Caki2 (cell line): ENCODE data around the gene EIF2AK2. TPM values are rescaled to one million over a fixed set of nuclear protein-coding genes. Genes with fewer than 3 reads are reported as not detected.

Source experiments
- DNase-seq: peaks from one replicate; pipeline ENCODE4 v3.0.0-alpha.2; 2015; ENCODE audit warnings: low read depth
- in situ Hi-C: cut with HindIII; loops from 2 replicates; pipeline ENCODE4 v1.10.0; 2016; ENCODE audit warnings: low sequenced_read_pairs, low pct_unique_long_range_greater_than_20kb, mixed read lengths
- total RNA-seq: library from RNA; depleted of rRNA; stranded (reverse); fragments of >200 nt; shearing (Covaris generic); gene quantifications from 2 replicates; pipeline ENCODE4 v1.2.3, GENCODE V29; 2014; ENCODE audit warnings: low replicate concordance

Gene EIF2AK2
- total RNA-seq, 1 experiment from 2014 or later: 17.0 TPM

DNA sequence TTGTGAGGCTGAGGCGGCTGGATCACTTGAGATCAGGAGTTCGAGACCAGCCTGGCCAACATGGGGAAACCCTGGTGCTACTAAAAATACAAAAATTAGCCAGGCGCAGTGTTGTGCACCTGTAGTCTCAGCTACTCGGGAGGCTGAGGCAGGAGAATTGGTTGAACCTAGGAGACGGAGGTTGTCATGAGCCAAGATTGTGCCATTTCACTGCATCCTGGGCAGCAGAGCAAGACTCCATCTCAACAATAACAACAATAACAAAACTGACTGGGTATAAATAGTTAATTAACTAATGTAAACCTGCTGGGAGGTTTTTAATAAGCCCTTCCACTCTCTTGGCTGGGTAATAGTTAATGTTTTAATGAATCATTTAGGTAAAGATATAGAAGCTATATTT lies 23.9 kb upstream of the EIF2AK2 start:
- in situ Hi-C loops: no loop called here
- no peak for DNase-seq

DNA sequence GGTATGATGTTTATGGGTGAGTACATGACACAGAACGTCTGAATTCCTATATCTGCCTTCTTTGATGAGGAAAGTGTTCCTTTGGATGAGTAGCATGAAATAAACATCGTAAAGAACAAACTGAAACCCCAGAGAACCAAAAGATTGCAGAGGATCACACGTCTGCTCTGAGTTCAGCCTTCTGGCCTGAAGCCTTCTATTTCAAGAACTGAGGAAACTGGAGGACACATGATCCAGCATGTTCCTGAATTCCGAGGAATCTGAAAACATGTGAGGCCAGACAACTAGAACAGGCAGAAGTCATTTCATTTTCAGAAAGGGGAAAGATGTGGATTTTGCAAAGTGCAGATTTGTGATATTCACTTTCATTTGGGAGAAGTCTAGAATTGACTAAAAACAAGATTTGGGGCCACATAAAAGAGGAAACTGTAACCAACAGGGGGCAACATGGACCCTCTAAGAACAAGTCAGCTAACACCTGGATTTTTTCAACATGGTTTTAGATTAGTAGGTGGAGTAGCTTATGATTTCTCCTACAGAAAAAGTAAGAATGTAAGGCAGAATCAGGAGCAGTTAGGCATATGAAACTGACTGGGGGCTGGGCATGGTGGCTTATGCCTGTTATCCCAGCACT lies 23.3 kb upstream of the EIF2AK2 start:
- no peak for DNase-seq
- in situ Hi-C loops: no loop called here

- DNase-seq: no peak
- in situ Hi-C loops: no loop called here
These were observed 17.0 kb upstream of the EIF2AK2 start for GRCh38 chr2:37173741-37174140.

DNA sequence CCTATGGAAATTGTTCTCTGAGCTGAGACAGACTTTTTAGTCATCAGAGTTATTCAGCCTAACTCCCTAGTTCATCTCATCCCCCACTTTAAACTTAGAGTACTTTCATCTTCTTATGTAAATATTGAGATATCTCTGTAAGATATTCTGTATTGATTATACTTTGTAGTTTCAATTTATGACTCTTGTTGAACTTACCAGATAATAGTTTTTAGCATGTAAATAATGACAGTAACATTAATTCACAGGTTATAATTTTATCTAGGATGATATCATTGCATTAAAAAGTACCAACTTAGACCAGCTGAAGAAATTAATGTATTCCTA lies 14.8 kb upstream of the EIF2AK2 start:
- in situ Hi-C loops: no loop called here
- no peak for DNase-seq

GRCh38 chr2:37168217-37168981 lies 11.6 kb upstream of the EIF2AK2 start:
- peak; percentile 14 for DNase-seq
- in situ Hi-C loops: no loop called here

- DNase-seq: no peak
These were observed 10.9 kb upstream of the EIF2AK2 start for GRCh38 chr2:37167636-37168180.

DNA sequence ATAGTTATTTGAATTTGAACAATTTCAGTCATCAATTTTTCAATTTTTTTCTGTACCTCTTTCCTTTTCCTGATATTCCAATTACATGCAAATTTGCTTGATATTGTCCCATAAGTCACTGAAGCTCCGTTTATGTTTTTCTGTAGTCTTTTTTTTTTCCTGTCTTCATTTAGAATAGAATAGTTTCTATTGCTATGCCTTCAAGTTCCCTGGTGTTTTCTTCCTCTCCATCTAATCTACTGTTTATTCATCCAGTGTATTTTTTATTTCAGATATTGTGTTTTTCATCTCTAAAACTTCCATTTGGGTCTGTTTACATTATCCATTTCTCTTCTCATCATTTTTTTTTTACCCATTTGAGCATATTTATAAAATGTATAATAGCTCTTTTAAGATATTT lies 8.0 kb upstream of the EIF2AK2 start:
- in situ Hi-C loops: no loop called here
- DNase-seq: no peak

More at GRCh38 chr2:37167636-37168180, 10.9 kb upstream of the EIF2AK2 start:
- in situ Hi-C loops: no loop called here

DNA sequence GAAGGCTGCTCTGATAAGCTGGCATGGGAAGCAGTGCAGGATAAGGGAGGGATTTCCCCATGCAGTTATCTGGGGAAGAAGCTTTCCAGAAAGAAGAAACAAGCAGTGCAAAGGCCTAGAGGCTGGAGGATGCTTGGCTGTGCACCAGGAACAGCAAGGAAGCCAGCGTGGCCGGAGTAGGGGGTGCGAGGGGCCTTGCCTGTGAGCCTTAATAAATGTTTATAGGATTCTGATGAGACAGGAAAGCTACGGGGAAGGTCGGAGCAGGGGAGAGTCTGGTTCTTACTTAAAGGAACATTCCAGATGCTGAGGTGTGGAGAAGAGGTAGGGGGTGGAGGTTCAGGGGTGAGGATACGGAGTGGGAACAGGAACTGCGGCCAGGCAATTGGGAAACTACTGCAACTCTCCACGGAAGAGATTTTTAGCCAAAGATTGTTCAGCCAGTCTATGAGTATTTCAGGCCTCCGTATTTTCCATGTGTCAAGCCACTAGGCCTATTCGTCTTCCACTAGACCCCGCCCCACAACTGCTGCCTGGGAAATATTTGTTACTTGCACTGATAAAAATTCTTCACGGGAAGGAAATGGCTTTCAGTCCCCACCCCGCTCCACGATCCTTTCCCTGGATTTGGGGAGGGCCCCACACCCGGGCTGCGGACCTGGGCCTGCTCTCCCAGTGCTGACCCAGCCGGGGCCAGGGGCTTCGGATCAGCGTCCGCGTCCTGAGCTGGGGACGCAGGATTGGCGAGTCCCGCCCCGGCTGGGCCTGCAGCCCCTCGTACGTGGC lies 516 bp downstream of the EIF2AK2 start:
- peak; percentile 46 for DNase-seq
- in situ Hi-C loops: no loop called here

- in situ Hi-C loops: no loop called here
These were observed 2.0 kb downstream of the EIF2AK2 start for GRCh38 chr2:37154785-37155184.

DNA sequence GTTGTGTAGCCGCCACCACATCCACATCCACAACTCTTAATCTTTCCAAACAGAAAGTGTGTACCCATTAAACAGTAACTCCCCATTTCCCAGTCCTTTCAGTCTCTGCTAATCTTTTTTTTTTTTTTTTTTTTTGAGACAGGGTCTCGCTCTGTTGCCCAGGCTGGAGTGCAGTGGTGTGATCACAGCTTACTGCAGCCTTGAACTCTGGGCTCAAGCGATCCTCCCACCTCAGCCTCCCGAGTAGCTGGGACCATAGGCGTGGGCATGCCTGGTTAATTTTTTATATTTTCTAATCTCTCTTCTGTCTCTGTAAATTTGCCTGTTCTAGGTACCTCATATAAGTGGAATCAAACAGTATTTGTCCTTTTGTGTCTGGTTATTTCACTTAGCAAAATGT lies 3.6 kb downstream of the EIF2AK2 start:
- no peak for DNase-seq
- in situ Hi-C loops: no loop called here

More at GRCh38 chr2:37154785-37155184, 2.0 kb downstream of the EIF2AK2 start:
- no peak for DNase-seq

GRCh38 chr2:37149626-37150322 lies 7.0 kb downstream of the EIF2AK2 start:
- in situ Hi-C loops: no loop called here

GRCh38 chr2:37148325-37148724 lies 8.5 kb downstream of the EIF2AK2 start:
- in situ Hi-C loops: no loop called here
- no peak for DNase-seq

More at GRCh38 chr2:37149626-37150322, 7.0 kb downstream of the EIF2AK2 start:
- no peak for DNase-seq

GRCh38 chr2:37146062-37146461 lies 10.7 kb downstream of the EIF2AK2 start:
- no peak for DNase-seq
- in situ Hi-C loops: no loop called here

DNA sequence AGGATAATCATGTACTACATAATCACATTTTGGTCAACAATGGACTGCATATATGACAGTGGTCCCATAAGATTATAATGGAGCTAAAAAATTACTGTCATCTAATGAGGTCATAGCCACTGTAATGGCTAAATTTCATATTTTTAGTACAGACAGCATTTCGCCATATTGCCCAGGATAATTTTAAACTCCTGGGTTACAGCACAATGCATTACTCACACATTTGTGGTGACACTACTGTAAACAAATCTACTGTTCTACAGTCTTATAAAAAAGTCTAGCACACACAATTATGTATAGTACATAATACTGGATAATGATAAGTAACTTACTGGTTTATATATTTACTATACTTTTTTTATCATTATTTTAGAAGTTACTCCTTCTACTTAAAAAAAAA lies 12.8 kb downstream of the EIF2AK2 start:
- in situ Hi-C loops: no loop called here
- DNase-seq: no peak

GRCh38 chr2:37142546-37142945 lies 14.2 kb downstream of the EIF2AK2 start:
- in situ Hi-C loops: no loop called here
- DNase-seq: no peak

- no peak for DNase-seq
- in situ Hi-C loops: no loop called here
These were observed 23.9 kb downstream of the EIF2AK2 start for GRCh38 chr2:37132914-37133313.

DNA sequence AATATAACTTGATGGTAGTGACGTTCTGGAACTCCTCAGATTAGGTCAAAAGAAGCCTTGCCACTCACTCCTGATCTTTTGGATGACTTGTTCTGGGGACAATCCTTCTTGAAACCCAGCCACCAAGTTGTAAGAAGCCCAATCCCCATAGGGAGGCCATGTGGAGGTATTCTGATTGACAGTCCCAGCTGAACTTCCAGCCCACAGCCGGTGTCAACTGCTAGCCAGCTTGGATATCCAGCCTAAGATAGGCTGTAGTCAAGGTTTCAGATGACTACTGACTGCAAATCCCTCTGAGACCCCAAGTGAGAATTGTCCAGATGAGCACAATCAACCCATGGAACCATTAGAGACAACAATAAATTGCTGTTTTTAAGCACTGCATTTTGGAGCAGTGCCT lies 31.4 kb downstream of the EIF2AK2 start:
- in situ Hi-C loops: no loop called here

GRCh38 chr2:37119157-37119556 lies 37.6 kb downstream of the EIF2AK2 start:
- in situ Hi-C loops: no loop called here
- DNase-seq: peak; percentile 13

More for the DNA sequence above, 31.4 kb downstream of the EIF2AK2 start:
- DNase-seq: no peak
